ENCODE measurements around the gene DNAJB7. TPM values are rescaled to one million over a fixed set of nuclear protein-coding genes. Genes with fewer than 3 reads are reported as not detected.
A peak's percentile ranks its signal among the peaks of the same experiment; 100 is the strongest.
"Not testable (repeated sequence)": the region's sequence is repeated elsewhere in the genome, so short reads cannot be mapped to it uniquely, and the experiment has no call there.

The DNAJB7 gene
- total RNA-seq, 2 donors from 2014 or later, result not detected

DNA sequence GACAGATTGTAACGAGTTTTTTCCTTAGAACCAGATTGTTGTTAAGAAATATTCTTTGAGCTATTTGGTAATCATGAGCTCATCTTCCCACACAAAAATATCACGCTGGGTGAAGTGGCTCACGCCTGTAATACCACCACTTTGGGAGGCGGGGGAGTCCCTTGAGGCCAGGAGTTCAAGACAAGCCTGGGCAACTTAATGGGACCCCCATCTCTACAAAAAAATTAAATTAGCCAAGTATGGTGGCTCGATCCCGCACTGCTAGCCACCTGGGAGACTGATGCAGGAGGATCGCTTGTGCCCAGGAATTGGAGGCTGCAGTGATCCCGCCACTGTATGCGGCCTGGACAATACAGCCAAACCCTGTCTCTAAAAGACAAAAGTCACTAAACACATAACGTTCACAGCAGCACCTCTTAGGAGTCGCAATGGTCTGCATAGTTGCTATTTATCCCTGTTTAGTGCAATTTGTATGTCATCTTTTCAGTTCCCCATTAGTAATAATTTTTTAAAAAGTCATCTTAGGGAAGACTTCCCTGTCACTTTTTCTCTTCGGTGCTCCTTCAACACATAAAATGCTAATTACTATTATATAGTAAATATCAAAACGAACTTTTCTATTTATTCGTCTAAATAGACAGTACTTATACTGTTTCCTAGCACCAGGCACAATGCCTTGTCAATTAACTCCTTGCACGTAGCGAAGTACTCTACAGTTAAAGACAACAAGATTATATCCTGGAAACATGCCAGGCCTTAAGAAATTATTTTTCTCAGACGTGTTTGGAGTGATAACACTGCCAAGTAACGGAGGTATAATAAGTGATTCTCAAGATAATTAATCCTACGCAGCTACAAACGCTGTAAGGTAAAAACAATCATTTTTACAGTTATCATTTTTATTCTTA, 6.6 kb downstream of the DNAJB7 start:
- Histone ChIP-seq H3K27ac (peak overlapping the region; percentile 96 to 98), H3K27me3 (no peaks in the 10 kb centered on the region), H3K4me1 (peaks cover 0 to 48% of the 10 kb centered on the region in 2 donors), H3K36me3 (no peaks in the 10 kb centered on the region), H3K9me3 (no peaks in the 10 kb centered on the region), H3K4me3 (peak overlapping the region; percentile 87 to 97)
- TF ChIP-seq, protein P1, sequence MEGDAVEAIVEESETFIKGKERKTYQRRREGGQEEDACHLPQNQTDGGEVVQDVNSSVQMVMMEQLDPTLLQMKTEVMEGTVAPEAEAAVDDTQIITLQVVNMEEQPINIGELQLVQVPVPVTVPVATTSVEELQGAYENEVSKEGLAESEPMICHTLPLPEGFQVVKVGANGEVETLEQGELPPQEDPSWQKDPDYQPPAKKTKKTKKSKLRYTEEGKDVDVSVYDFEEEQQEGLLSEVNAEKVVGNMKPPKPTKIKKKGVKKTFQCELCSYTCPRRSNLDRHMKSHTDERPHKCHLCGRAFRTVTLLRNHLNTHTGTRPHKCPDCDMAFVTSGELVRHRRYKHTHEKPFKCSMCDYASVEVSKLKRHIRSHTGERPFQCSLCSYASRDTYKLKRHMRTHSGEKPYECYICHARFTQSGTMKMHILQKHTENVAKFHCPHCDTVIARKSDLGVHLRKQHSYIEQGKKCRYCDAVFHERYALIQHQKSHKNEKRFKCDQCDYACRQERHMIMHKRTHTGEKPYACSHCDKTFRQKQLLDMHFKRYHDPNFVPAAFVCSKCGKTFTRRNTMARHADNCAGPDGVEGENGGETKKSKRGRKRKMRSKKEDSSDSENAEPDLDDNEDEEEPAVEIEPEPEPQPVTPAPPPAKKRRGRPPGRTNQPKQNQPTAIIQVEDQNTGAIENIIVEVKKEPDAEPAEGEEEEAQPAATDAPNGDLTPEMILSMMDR (IDR thresholded peaks at IDR 0.05), result no peak
- DNase-seq (ENCODE audit: low spot score), result no peak

DNA sequence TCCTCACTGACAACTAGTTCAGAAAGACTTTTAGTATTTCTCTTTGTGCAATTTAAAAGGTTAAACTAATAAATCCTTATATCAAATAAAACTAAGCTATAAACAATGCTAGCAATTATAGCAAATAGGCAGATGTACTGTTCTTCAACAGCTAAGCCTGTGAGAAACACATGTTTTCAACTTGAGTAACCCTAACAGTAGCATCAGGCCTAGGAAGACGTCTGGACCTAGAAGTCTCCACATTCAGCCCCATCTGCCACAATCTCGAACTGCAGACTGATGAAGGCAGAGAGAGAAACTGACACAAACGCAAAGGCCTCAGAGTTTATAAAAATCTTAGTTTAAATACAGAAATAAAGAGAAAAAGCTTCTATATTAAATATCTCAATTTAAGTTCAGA, 8.0 kb downstream of the DNAJB7 start:
- Histone ChIP-seq H3K36me3 (peaks cover 11% of the 10 kb centered on the region), H3K4me1 (peaks cover 0 to 48% of the 10 kb centered on the region in 2 donors), H3K4me3 (no peak overlapping the region), H3K27me3 (no peaks in the 10 kb centered on the region), H3K9me3 (no peaks in the 10 kb centered on the region), H3K27ac (no peak overlapping the region)
- DNase-seq (ENCODE audit: low spot score), result no peak
- TF ChIP-seq, protein P1 (IDR thresholded peaks at IDR 0.05), result no peak

DNA sequence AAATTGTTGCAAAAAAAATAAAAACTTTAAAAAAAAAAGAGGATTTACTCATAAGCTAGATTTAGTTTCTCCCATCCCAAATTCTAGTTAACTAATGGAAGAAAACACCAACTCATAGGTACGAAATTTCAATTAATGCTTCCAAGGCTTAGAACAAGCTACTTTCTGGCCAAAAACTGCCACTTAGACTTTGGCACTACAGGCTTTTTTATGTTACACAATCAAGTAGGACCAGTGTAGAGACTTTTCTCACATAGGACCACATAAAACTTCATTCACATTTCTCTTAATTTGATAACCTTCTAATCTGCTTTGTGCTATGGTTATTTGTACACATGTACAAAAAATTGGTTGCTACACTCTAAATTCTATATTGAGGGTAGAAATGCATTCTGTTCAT, 8.6 kb downstream of the DNAJB7 start:
- DNase-seq (ENCODE audit: low spot score), result no peak
- Histone ChIP-seq H3K27me3 (no peaks in the 10 kb centered on the region), H3K9me3 (no peaks in the 10 kb centered on the region), H3K36me3 (peaks cover 18% of the 10 kb centered on the region), H3K27ac (no peak overlapping the region), H3K4me3 (no peak overlapping the region), H3K4me1 (peaks cover 0 to 48% of the 10 kb centered on the region in 2 donors)
- TF ChIP-seq, protein P1 (IDR thresholded peaks at IDR 0.05), result no peak

DNA sequence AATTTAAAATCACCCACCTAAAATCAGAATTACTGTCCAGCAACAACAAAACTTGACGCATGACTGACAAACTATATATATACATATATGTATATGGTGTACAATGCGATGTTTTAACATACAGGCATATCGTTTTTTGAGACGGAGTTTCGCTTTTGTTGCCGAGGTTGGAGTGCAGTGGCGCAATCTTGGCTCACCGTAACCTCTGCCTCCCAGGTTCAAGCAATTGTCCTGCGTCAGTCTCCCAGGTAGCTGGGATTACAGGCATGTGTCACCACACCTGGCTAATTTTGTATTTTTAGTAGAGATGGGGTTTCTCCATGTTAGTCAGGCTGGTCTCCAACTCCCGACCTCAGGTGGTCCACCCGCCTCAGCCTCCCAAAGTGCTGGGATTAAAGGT, 16.1 kb downstream of the DNAJB7 start:
- not testable (repeated sequence) for H3K27me3 ChIP-seq; DNase-seq (ENCODE audit: low spot score); H3K4me1 ChIP-seq; H3K27ac ChIP-seq; H3K9me3 ChIP-seq; H3K4me3 ChIP-seq
- H3K36me3 ChIP-seq, result peaks cover 84% of the 10 kb centered on the region

DNA sequence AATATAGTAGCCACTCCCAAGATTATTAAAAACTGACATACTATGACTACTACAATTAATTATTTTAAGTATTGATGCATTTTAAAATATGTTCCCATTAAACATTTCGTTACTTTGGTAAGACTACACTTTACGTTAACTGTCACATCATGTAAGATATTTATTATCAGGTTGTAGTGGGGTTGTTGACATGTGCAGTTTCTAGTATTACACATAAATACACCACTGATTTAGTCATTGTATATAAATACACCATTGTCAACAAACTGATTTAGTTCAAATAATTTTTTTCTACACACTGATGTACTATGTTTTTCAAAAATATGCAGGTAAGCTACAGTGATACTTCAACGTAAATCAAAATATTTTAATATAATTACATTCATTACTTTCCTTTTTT, 17.0 kb downstream of the DNAJB7 start:
- no peaks in the 10 kb centered on the region for H3K27me3 ChIP-seq
- H3K27ac ChIP-seq, result no peak overlapping the region
- TF ChIP-seq, protein P1 (IDR thresholded peaks at IDR 0.05), result no peak
- DNase-seq (ENCODE audit: low spot score), result no peak
- H3K4me3 ChIP-seq, result no peak overlapping the region
- peaks cover 91% of the 10 kb centered on the region for H3K36me3 ChIP-seq
- no peaks in the 10 kb centered on the region for H3K9me3 ChIP-seq
- H3K4me1 ChIP-seq, result no peaks in the 10 kb centered on the region

DNA sequence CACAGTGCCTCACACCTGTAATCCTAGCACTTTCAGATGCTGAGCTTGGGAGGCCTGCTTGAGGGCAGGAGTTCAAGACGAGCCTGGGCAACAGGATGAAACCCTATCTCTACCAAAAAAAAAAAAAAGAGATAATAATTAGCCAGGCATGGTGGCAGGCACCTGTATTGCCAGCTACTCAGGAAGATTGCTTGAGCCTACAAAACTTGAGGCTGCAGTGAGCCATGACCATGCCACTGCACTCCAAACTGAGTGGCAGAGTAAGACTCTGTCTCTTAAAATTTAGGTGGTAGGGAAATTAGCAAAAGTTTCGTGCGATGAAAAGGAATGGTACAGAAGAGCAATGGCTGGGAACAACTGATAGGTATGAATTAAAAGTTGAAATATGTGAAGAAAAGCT, 23.4 kb downstream of the DNAJB7 start:
- Histone ChIP-seq H3K27ac (no peak overlapping the region), H3K27me3 (no peaks in the 10 kb centered on the region), H3K36me3 (peaks cover 89% of the 10 kb centered on the region), H3K4me3 (no peak overlapping the region), H3K9me3 (no peaks in the 10 kb centered on the region), H3K4me1 (no peaks in the 10 kb centered on the region)
- DNase-seq (ENCODE audit: low spot score), result no peak
- TF ChIP-seq, protein P1 (IDR thresholded peaks at IDR 0.05), result no peak

Data from right atrium auricular region (tissue), 2 donors.